ENCODE results near the gene SLC39A9. TPM values are rescaled to one million over a fixed set of nuclear protein-coding genes. Genes with fewer than 3 reads are reported as not detected.
"Not testable (repeated sequence)": the region's sequence is repeated elsewhere in the genome, so short reads cannot be mapped to it uniquely, and the experiment has no call there.

The SLC39A9 gene
- total RNA-seq, 1 donor from 2014 or later: 16.2 TPM

DNA sequence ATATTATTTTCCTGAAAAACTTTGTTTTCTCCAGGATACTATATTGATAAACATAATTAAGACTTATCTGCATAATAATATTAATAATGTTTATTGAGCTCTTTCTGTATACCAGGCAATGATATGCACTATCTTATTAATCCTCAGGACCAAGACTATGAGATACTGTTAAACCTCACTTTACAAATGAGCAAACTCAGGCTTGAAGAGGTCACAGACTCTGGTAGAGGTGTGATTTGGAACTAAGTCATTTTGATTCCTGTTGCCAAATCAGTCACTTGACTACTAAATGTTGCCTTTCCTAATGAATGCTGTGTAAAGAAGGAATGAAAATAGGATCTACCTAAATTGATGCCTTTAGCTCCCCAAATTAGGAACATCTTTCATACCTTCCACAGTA lies 7.3 kb downstream of the SLC39A9 start:
- ATAC-seq (ENCODE audit: poor library complexity): no peak
- intact Hi-C loops (cut with DNase I): no loop called here
- no peak for DNase-seq

- DNase-seq (no peak), ATAC-seq (ENCODE audit: poor library complexity) (no peak)
Measured at GRCh38 chr14:69408331-69408960, 10.0 kb downstream of the SLC39A9 start.

DNA sequence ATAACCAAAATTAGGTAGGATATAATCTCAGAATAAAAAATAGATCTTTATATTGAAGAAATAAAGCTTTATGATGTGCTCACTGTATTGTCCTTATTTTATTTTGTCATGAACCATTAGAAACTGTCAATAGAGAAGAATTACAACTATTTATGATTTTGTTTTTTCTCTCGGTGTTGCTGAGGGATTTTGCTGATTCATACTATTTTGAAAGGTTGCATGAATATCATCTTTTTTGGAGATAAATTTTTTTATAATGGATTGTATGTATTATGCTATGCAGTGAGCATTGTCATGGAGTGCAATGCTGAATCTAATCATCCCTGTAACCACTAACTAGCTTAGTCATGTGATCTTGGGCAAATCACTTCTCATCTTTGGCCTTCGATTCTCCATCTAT lies 15.0 kb downstream of the SLC39A9 start:
- ATAC-seq (ENCODE audit: poor library complexity): no peak
- intact Hi-C loops (cut with DNase I): no loop called here
- DNase-seq: no peak

More at GRCh38 chr14:69408331-69408960, 10.0 kb downstream of the SLC39A9 start:
- intact Hi-C loops (cut with DNase I): no loop called here

DNA sequence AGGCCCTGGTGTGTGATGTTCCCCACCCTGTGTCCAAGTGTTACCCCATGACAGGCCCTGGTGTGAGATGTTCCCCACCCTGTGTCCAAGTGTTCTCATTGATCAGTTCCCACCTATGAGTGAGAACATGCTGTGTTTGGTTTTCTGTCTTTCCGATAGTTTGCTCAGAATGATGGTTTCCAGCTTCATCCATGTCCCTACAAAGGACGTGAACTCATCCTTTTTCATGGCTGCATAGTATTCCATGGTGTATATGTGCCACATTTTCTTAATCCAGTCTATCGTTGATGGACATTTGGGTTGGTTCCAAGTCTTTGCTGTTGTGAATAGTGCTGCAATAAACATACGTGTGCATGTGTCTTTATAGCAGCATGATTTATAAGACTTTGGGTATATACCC lies 17.6 kb downstream of the SLC39A9 start:
- DNase-seq; ATAC-seq (ENCODE audit: poor library complexity); intact Hi-C loops (cut with DNase I): not testable (repeated sequence)

- intact Hi-C loops (cut with DNase I): no loop called here
- no peak for DNase-seq
- ATAC-seq (ENCODE audit: poor library complexity): no peak
Measured at GRCh38 chr14:69423279-69423678, 24.8 kb downstream of the SLC39A9 start.

DNA sequence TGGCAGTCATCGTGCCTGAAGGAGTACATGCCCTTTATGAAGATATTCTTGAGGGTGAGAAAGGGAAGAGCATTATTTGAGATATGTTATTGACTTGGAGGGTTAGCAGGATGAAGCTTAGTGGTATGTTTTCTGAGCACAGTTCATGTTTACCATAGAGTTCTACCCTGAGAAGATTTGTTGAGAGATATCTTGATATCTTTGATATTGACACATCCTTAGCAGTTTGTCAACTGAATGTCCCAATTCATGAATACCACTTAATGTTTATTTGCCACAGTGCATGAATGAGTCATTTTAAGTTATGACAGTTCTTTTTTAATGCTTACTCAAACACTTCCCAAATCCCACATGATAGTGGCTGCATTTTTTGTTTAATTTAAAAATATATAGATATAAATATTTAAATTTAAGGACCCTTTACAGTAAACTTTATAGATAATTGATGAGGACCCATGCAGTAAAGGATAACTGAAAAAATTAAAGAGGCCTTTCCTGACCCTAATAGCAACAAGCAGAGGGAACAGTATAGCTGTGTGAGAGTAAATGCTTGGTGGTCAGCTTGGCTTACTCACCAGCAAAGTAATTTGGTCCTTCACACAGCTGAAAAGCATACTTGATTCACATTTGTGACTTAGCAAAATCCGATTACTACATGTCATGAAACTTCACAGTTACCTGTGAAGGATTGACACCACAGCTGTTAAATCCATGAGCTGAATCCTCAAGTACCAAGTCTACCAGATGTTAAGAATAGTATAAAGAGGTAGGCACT lies 25.8 kb downstream of the SLC39A9 start:
- intact Hi-C loops (cut with DNase I): no loop called here
- no peak for ATAC-seq (ENCODE audit: poor library complexity)
- DNase-seq: no peak

DNA sequence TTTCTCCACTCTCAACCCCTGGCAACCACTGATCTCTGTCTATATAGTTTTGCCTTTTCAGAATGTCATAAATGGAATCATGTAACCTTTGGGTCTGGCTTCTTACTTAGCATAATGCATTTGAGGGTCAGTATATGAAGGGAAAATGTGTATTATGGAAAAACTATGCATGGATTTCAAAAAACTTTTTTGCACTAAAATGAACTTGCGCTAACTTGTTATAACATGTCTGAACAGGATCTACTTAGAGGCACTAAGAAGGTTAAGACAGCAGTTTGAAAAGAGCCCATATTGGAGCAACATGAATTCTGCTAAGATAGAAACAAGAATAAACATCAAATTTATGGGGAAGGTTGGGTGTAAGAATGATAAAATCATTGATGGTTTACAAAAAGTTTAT lies 29.1 kb downstream of the SLC39A9 start:
- no peak for DNase-seq
- no peak for ATAC-seq (ENCODE audit: poor library complexity)
- intact Hi-C loops (cut with DNase I): no loop called here

DNA sequence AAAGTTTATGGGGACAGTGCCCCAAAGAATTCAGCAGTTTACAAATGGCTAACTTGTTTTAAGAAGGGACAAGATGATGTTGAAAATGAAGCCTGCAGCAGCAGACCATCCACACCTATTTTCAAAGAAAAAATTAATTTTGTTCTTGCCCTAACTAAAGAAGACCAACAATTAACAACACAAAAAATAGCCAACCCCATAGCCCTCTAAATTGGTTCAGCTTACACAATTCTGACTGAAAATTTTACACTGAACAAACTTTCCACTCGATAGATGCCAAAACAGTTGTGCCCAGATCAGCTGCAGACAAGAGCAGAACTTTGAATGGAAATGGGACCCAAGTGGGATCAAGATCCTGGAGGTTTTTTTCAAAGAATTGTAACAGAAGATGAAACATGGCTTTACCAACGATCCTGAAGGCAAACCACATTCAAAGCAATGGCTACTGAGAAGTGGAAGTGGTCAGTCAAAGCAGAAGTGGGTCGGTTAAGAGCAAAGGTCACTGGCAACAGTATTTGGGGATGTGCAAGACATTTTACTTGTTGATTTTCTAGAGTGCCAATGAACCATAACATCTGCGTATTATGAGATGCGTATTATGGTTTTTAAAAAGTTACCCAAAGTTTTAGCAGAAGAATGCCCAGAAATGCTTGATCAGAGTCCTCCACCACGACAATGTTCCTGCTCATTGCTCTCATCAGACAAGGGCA lies 30.0 kb downstream of the SLC39A9 start:
- no peak for DNase-seq
- intact Hi-C loops (cut with DNase I): no loop called here
- ATAC-seq (ENCODE audit: poor library complexity): no peak

GRCh38 chr14:69429643-69430042 lies 31.2 kb downstream of the SLC39A9 start:
- ATAC-seq (ENCODE audit: poor library complexity) (no peak), DNase-seq (no peak)
- intact Hi-C loops (cut with DNase I): no loop called here

GRCh38 chr14:69430306-69430939 lies 31.9 kb downstream of the SLC39A9 start:
- intact Hi-C loops (cut with DNase I): no loop called here
- DNase-seq (no peak), ATAC-seq (ENCODE audit: poor library complexity) (no peak)

DNA sequence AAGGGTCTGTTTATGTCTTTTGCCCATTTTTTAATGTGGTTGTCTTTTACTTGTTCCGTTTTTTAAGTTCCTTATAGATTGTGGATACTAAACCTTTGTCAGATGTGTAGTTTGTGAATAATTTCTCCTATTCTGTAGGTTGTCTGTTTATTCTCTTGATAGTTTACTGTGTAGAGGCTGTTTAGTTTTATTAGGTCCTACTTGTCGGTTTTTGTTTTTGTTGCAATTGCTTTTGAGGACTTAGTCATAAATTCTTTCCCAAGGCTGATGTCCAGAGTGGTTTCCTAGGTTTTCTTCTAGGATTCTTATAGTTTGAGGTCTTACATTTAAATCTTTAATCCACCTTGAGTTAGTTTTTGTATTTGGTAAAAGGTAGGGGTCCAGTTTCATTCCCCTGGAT lies 33.9 kb downstream of the SLC39A9 start:
- intact Hi-C loops (cut with DNase I): no loop called here
- ATAC-seq (ENCODE audit: poor library complexity) (no peak), DNase-seq (no peak)

GRCh38 chr14:69439521-69440270 lies 41.2 kb downstream of the SLC39A9 start:
- intact Hi-C loops (cut with DNase I): no loop called here
- no peak for ATAC-seq (ENCODE audit: poor library complexity)
- DNase-seq: no peak

DNA sequence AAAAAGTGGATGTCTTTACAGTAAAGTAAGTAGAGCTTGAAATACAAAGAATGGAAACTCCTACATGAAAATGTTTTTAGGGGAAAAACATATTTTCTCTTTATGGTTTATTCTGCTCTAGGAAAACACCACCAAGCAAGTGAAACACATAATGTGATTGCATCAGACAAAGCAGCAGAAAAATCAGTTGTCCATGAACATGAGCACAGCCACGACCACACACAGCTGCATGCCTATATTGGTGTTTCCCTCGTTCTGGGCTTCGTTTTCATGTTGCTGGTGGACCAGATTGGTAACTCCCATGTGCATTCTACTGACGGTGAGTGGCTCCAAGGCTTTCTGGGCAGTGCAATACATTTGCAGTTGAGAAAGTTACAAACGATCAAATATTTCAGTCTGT lies 43.5 kb downstream of the SLC39A9 start:
- no peak for ATAC-seq (ENCODE audit: poor library complexity)
- no peak for DNase-seq
- intact Hi-C loops (cut with DNase I): no loop called here

DNA sequence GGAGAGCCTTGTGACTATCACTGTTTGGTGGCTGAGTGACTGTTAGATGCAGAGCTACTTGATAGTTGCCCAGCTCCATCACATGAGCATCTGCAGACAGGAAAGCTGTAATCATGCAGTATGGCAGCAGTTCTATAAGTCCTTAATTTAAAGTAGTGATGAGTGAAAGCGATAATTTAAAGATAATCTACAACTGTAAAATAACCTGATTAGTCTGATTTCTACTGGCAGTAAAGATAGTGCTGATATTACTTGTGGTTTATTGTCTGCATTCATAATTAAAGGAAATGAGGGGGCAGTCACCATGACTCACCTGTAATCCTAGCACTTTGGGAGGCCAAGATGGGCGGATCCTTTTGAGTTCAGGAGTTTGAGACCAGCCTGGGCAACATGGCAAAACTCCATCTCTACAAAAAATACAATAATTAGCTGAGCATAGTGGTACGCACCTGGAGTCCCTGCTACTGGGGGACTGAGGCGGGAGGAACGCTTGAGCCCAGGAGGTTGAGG lies 44.9 kb downstream of the SLC39A9 start:
- ATAC-seq (ENCODE audit: poor library complexity): no peak
- intact Hi-C loops (cut with DNase I): no loop called here
- no peak for DNase-seq

DNA sequence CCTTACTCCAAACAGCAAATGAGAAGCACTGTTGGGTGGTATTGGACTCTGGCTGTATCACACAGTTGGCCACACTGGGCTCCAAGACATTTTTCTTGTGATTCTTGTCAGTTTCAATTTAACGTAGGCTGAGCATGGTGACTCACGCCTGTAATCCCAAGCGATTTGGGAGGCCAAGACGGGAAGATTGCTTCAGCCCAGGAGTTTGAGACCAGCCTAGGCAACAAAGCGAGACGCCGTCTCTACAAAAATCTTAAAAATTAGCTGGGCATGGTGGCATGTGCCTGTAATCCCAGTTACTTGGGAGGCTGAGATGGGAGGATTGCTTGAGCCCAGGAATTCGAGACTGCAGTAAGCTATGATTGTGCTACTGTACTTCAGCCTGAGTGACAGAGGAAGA lies 50.7 kb downstream of the SLC39A9 start:
- DNase-seq: no peak
- no peak for ATAC-seq (ENCODE audit: poor library complexity)
- intact Hi-C loops (cut with DNase I): no loop called here

DNA sequence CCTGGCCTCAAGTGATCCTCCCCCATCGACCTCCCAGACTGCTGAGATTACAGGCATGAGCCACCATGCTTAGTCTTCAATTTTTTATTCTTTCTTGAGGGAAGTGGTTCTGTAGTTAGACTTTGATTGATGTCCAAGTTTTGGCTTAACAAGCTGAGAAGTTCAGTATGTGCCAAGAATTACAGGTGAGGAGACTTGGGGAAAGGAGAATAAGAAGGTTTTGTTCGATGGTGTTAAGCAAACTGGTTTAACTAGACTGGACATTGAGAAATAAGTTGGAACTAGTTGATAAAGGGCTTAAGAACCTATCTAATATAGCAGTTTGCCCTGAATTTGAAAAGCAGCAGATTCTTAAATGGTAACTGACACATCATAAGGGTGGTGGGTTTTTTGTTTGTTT lies 53.4 kb downstream of the SLC39A9 start:
- DNase-seq (no peak), ATAC-seq (ENCODE audit: poor library complexity) (no peak)
- intact Hi-C loops (cut with DNase I): no loop called here

GRCh38 chr14:69458350-69458749 lies 59.9 kb downstream of the SLC39A9 start:
- no peak for DNase-seq
- ATAC-seq (ENCODE audit: poor library complexity): no peak
- intact Hi-C loops (cut with DNase I): no loop called here

- intact Hi-C loops (cut with DNase I): no loop called here
- no peak for ATAC-seq (ENCODE audit: poor library complexity)
- DNase-seq: no peak
Measured at GRCh38 chr14:69459122-69459521, 60.6 kb downstream of the SLC39A9 start.

All from Right ventricle myocardium superior (tissue), 1 donor.